ENCODE data around the gene GLDN. TPM values are rescaled to one million over a fixed set of nuclear protein-coding genes. Genes with fewer than 3 reads are reported as not detected.

GLDN gene
- under 0.01 TPM in 1 of 2 replicates, not detected in the other for total RNA-seq

DNA sequence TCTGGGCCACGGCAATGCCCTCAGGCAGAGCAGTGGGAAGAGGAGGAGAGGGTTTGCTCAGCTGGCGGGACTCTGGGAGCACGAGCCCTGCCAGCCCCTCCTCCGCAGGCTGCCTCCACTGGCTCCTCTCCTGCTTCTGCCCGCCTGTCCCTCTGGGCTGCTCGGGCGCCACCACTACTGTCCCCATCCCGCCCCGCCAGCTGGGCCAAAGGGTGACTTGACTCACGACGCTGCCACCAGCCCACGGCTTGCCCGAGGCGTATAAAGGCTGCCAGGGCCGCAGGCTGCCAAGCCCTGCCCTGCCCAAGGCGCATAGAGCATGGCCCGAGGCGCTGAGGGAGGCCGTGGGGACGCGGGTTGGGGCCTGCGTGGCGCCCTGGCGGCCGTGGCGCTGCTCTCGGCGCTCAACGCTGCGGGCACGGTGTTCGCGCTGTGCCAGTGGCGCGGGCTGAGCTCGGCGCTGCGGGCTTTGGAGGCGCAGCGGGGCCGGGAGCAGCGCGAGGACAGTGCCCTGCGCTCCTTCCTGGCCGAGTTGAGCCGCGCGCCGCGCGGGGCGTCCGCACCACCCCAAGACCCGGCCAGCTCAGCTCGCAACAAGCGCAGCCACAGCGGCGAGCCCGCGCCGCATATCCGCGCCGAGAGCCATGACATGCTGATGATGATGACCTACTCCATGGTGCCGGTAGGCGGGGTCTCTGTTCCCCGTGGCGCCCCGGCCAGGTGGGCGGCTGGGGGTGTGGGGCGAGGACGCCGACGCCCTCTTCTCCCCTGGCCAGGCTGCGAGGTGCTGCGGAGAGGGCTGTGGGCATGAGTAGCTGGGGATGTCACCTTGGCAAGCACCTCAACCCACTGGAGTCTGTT is at the start of gene GLDN:
TSS of gene GLDN (plus strand) at position 290 of the 861 bp plus-strand sequence. CDS start at position 320, 30 bp downstream.

DNA sequence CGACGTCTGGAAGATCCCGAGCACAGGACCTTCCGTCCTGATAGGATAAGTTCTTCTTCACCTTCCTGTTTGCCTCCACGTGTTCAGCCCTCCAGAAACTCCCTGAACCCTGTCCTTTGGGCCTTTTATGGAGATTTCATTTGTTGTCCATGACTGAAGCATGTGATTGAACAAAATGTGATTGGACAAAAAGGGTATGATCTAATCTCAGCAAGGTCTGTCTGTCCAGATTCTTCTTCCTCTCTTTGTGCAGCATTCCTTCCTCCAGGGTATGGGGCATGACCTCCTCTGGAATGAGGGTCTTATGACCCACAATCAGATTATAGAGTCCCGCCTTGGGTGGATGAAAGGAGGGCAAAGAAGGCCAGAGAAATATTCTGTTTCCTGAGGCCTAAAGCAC is 3.0 kb upstream of the GLDN start, which contains the start of gene CYP19A1:
TSS of gene CYP19A1 (minus strand) at position 101 of the 400 bp plus-strand sequence. CDS start 95,684 bp downstream, outside the sequence.

Other genes starting within 250 kb of the GLDN start
- 0.98 and 1.4 TPM in 2 replicates for gene TNFAIP8L3, start 246.7 kb upstream of the GLDN start, total RNA-seq
- gene CYP19A1, start 3.1 kb upstream of the GLDN start, total RNA-seq, result not detected in 2 replicates

All from mesangial cell (primary cell).